Left ventricle myocardium inferior (tissue), 1 donor: Measurements from ENCODE around the gene PRPF4. TPM values are rescaled to one million over a fixed set of nuclear protein-coding genes. Genes with fewer than 3 reads are reported as not detected.
"Not testable (repeated sequence)": the region's sequence is repeated elsewhere in the genome, so short reads cannot be mapped to it uniquely, and the experiment has no call there.

ENCODE experiments used
- DNase-seq: peaks from one replicate; pipeline ENCODE4 v3.0.0-alpha.2; 2020
- H3K27ac ChIP-seq: fragments of 200-600 bp; replicated peaks from 2 replicates; pipeline ENCODE4 v1.8.0; 2021
- H3K27me3 ChIP-seq: fragments of 200-600 bp; 2 replicates; pipeline ENCODE4 v1.8.0; 2021; ENCODE audit warnings: low read depth
- H3K36me3 ChIP-seq: fragments of 200-600 bp; 2 replicates; pipeline ENCODE4 v1.8.0; 2021
- H3K4me1 ChIP-seq: fragments of 200-600 bp; 2 replicates; pipeline ENCODE4 v1.8.0; 2021
- H3K4me3 ChIP-seq: fragments of 200-600 bp; 2 replicates; pipeline ENCODE4 v1.8.0; 2021; ENCODE audit warnings: mild to moderate bottlenecking, moderate library complexity
- H3K9me3 ChIP-seq: fragments of 200-600 bp; replicated peaks from 2 replicates; pipeline ENCODE4 v1.8.0; 2021
- CTCF ChIP-seq: fragments of 200-600 bp; IDR thresholded peaks from 2 replicates; pipeline ENCODE4 v1.8.0; 2021; ENCODE audit warnings: antibody characterized with exemption, mild to moderate bottlenecking, borderline replicate concordance
- intact Hi-C: fragments of 100-400 bp; cut with micrococcal nuclease; formaldehyde crosslinking; loops from one replicate; pipeline ENCODE4 v1.11.0; 2022
- long read RNA-seq: library from polyadenylated mRNA; unstranded; transcript quantifications from one replicate; pipeline ENCODE4 v2.0.0, GENCODE V29; 2021
- total RNA-seq: library from RNA; stranded (reverse); fragmentation: NEBNext Ultra II Directional; extraction: Animal tissue kit (Norgen Biotek cat#: 25700); gene quantifications from one replicate; pipeline ENCODE4 v1.2.1, GENCODE V29; 2021
- donor health status: DM: no; HTN: yes; CAD: no; lungs with severe emphysema.

Gene PRPF4
- 11.2 TPM for total RNA-seq
- long read RNA-seq, transcript PRPF4-202 (14 exons, 3,212 nt) = major isoform, 7 of 13 reads
- long read RNA-seq, partial matches to known transcripts = 4 of 13 reads
- long read RNA-seq, other reads (novel, unspliced or antisense) = 1 of 13 reads

DNA sequence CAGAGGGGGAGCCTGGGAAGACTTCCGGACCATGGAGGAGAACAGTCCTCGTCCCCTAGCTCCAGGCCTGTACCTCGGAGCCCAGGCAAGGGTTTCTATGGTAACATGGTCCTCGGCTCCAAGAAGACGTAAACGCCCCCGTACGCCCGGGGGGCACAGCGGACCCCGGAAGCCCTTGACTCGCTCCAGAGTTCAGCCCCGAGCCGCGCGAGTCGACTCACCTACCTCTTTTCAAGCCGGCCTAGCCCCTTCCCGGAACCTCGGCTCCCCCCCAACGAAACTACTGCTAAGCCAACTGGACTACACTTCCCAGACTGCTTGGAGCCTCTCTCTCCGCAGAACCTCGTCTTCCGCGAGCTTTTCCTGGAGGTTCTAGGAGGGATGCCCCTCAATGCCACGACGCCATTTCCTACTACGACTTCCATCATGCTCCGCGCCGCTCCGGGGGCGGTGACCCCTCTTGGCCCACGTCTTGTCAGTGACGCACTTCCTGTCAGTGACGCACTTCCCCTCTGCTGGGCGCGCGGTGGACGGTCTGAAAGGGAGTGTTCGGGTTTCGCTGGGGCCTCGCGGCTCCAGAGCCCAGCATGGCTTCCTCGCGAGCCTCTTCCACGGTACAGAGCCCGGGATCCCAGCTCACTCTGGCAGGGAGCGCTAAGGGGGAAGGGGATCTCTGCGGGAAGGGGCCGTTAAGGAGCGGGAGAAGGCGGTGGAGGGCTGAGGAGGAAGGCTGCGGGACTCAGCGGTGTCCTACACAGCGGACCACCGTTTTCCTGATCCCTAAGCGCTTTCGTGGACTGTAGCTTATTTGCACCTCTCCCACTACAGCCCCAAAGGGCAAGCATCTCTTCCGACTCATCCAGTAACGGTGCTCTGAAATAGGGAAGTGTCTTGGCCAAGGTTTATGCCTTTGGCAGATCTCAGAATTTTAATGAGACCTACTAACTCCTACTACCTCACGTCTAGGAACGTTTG, at the start of gene PRPF4, which contains the start of gene CDC26:
PRPF4 (plus strand) TSS at position 502 of the 975 bp plus-strand sequence; CDS start at position 588, 86 bp downstream.
CDC26 (minus strand) TSS at position 416 of the 975 bp plus-strand sequence. CDS start 3,065 bp downstream, outside the sequence.
- DNase-seq = peak; percentile 96
- Histone ChIP-seq H3K9me3 (no peaks in the 10 kb centered on the region), H3K4me3 (peak within 1 kb of the TSS; percentile 85), H3K27me3 (no peaks in the 10 kb centered on the region), H3K4me1 (peaks cover 59% of the 10 kb centered on the region), H3K36me3 (peaks cover 67% of the 10 kb centered on the region), H3K27ac (peak within 1 kb of the TSS; percentile 94)
- TF ChIP-seq CTCF = no peak
- intact Hi-C loops = no loop called here

DNA sequence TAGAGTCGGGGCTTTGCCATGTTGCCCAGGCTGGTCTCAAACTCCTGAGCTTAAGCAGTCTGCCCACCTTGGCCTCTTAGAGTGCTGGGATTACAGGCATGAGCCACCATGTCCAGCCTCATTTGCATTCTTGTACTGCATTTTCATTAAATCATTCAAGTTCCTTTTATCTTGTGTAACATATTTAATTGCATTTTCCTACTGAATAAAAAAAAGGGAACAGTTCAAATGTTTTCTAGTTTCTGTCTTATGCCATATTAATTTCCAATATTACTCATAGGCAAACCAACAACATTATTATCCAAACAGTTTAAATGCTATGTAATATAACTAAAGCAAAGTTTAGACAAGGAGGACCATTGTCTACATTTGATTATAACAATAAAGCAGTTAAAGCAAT, 48.0 kb upstream of the PRPF4 start:
- Histone ChIP-seq H3K27me3 (no peaks in the 10 kb centered on the region), H3K9me3 (no peaks in the 10 kb centered on the region), H3K36me3 (peaks cover 5% of the 10 kb centered on the region), H3K4me1 (peaks cover 47% of the 10 kb centered on the region), H3K4me3 (no peak overlapping the region), H3K27ac (no peak overlapping the region)
- DNase-seq = no peak
- intact Hi-C loops = no loop called here
- TF ChIP-seq CTCF = no peak

DNA sequence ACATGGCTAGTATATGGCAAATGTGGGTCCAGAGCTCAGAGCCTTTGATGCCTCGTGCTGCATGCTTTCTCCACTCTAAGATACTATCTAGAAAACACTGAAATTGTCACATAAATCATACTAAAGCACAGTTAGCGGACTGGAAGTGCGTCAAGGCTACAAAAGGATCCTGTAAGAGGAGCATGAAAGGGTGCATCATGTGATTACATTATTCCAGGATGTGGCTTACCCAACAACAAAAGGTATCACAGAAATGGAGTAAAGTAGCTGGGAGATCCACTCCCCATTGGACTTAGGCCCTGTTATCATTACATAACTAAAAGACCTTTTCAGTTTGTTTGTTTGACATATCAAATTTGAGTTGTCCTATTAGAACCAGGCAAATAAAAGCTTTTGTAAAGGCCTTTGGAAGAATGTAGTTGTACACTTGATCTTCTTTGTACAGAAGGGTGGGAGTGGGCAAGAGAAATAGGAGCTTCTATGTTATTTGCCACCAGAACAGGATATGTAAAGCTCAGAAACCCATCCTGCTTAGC, 47.3 kb upstream of the PRPF4 start:
- no peaks in the 10 kb centered on the region for H3K9me3 ChIP-seq
- intact Hi-C loops = no loop called here

DNA sequence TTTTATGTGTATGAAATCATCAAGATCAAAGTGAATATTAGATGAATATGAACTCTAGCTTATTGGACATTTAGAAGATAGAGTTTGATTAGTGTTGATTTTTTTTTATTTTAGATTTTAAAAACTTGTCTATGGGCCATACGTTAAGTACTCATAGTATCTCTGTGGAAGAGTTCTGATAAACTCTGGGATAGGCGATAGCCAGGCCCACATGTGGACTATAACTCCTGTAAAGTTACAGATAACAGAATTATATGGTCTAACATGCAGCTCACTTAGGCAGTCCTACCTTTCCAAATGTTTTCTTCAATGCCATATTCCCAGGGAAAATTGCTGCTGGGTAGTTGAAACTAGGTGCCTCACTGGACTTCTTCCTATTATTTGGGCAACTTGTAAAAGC, 43.8 kb upstream of the PRPF4 start:
- H3K4me1 ChIP-seq = peaks cover 29% of the 10 kb centered on the region
- intact Hi-C loops = no loop called here
- no peaks in the 10 kb centered on the region for H3K27me3 ChIP-seq

More for the DNA sequence above, 47.3 kb upstream of the PRPF4 start:
- no peak for DNase-seq
- H3K4me1 ChIP-seq = peaks cover 47% of the 10 kb centered on the region
- H3K4me3 ChIP-seq = no peak overlapping the region
- H3K36me3 ChIP-seq = peaks cover 5% of the 10 kb centered on the region
- H3K27ac ChIP-seq = no peak overlapping the region
- no peaks in the 10 kb centered on the region for H3K27me3 ChIP-seq
- no peak for TF ChIP-seq CTCF

DNA sequence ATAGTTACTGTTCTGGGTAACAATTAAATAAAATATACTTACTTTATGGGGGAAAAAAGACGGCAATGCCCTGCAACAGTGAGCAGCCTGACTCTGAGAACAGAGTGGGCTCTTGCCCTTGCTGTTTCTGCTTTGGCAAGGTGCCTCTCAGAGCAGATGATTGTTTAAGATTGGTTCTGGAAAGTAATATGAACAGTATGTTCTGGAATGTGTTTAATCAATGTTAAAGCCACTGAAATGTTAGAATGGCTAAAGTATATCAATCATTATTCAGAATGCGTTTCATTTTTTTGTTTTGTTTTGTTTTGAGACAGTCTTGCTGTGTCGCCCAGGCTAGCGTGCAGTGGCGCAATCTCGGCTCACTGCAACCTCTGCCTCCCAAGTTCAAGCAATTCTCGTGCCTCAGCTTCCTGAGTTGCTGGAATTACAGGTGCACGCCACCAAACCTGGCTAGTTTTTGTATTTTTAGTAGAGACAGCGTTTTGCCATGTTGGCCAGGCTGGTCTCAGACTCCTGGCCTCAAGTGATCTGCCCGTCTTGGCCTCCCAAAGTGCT, 39.7 kb upstream of the PRPF4 start:
- DNase-seq, intact Hi-C loops, H3K4me3 ChIP-seq, H3K27me3 ChIP-seq, H3K27ac ChIP-seq, H3K36me3 ChIP-seq, H3K9me3 ChIP-seq: not testable (repeated sequence)
- peaks cover 56% of the 10 kb centered on the region for H3K4me1 ChIP-seq

More for the DNA sequence above, 43.8 kb upstream of the PRPF4 start:
- Histone ChIP-seq H3K4me3 (no peak overlapping the region), H3K36me3 (no peaks in the 10 kb centered on the region), H3K9me3 (no peaks in the 10 kb centered on the region), H3K27ac (no peak overlapping the region)
- no peak for TF ChIP-seq CTCF
- no peak for DNase-seq
